Measurements from ENCODE around the gene C6orf136. TPM values are rescaled to one million over a fixed set of nuclear protein-coding genes. Genes with fewer than 3 reads are reported as not detected.

C6orf136 gene
- 15.5 TPM for total RNA-seq

DNA sequence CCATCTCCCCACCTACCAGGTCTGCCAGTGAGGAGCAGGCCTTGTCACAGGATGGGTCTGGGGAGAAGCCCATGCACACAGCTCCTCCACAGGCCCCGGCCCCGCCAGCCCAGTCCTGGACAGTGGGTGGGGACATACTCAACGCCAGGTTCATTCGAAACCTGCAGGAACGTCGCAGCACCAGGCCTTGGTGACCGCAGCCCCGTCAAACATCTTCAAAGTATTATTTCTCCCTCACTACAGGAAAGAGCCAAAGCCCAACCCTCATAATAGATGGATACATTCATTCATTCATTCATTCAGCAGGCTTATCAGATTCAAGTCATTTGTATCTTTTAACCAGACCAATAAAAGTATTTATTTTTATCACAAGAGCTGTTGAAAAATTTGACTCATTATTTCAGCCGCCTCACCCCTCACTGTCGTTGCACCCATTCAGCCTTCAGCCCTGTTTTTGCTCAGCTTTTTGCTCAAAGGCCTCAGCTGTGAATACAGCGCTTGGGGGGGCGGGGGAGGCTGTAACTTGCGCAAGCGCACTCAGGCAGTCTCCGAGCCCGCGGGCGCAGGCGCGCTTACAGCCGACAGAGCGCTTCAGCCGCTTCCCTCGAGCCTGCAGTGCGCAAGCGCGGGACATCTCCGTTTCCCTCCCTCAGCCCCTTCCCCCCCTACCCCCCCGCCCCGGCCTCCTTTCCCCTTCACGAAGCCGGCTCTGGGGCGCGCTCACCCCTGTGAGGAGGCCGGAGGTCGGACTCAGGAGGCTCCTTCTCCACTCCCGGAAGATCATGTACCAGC is at the start of gene C6orf136:
TSS of gene C6orf136 (plus strand) at position 684 of the 792 bp plus-strand sequence. CDS start at position 783, 99 bp downstream.
- peak; percentile 98 for DNase-seq

DNA sequence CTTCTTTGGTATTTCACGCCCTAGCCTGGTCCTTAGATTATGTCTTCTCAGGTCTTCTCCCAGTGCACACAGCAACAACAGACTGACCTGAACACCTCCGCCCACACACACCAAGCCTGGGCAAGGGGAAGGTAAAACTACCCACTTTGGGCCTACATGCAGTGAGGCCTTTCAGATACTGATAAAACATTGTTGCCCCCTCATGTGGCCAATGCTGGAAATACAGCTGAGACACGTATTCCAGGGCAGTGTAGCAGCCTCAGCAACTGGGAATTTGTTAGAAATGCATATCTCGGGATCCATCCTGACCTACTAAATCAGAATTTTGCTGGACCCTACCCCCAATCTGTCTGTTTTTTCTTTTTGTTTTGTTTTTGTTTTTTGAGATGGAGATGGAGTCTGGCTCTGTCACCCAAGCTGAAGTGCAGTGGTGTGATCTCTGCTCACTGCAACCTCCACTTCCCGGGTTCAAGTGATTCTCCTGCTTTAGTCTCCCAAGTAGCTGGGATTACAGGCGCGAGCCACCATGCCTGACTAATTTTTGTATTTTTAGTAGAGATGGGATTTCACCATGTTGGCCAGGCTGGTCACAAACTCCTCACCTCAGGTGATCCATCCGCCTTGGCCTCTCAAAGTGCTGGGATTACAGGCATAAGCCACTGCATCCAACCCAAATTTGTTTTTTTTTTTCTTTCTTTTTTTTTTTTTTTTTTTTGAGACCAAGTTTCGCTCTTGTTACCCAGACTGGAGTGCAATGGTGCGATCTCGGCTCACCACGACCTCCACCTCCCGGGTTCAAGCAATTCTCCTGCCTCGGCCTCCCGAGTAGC is 49.4 kb upstream of the C6orf136 start:
- DNase-seq = peak; percentile 83

GRCh38 chr6:30598912-30599624 is 47.9 kb upstream of the C6orf136 start:
- DNase-seq = no peak

- no peak for DNase-seq
These were observed 47.2 kb upstream of the C6orf136 start for GRCh38 chr6:30599625-30600324.

DNA sequence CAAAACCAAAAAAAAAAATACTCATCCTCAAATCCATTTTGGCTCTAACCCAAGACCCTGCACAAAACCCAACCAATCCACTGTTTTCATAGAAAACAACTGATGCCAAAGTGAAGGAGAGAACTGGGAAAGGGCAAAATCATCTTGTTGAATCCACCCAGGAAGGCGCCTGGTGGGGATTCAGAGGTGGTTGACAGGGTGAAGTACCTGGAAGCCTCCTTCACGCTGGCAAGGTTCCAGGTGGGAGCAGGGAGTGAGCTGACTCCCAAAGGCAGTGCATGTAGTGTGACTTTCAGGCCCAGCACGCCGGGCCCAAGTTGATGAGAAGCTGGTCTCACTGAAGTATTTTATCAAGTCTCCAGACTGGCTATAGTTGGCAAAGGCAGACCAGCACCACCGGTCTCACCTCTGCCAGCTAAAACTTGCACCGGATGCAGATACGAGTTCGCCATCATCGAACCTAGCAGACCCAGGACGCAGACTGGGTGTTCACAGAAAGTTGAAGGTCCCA is 46.4 kb upstream of the C6orf136 start:
- DNase-seq = no peak

DNA sequence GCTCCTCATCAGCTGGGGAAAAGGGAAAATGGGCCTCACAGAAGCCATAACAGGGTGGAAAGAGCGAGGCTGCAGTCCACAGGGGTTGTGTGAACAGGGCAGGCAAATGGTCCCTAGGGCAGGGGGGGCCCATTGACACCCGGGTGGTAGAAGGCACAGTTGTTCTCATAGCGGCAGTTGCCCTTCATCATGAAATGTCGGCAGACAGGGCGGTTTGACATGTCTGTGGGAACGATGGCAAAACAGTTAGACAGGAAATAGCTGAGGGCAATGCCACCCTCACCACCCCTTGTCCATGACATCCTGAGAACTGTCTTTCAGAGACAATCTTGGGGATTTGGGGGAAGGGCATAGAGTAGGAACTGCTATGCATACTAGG is 45.5 kb upstream of the C6orf136 start:
- DNase-seq = no peak

GRCh38 chr6:30601815-30602641 is 44.9 kb upstream of the C6orf136 start:
- no peak for DNase-seq

DNA sequence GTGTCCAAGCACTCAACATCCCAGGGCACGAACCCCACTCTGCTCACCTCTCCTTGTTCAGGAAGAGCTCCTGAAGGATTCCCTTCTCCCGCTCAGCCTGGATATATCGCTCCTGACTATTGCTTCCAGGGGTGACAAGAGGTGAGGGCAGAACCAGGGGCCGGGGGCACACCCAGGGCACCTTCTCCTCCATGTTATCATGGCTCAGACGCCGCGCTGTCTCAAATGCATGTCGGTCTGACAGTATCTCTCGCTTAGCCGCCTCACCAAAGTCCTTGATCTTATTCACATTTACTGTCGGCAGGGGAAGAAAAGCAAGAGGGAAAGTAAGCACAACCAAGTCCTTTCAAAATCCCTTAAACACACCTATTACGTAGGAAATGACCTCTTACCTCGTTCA is 43.0 kb upstream of the C6orf136 start:
- DNase-seq = no peak

DNA sequence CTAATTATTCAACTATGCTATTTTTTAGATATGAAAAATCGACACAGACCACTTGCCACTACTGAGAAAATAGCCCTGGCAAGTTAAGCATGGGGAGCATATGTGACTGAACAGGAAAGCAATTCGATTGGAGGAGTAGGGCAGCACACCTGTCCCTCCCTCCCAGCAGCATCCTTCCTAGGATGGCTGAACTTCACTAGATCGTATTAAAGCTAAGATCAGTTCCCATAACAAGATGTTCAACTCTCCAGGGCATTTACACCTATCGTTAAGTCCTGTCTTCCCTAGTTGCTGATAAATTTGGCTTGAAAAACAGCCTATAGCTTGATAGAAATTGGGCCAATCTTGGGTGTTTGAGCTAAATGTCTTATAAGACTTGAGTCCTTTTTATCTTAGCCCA is 36.9 kb upstream of the C6orf136 start:
- no peak for DNase-seq

DNA sequence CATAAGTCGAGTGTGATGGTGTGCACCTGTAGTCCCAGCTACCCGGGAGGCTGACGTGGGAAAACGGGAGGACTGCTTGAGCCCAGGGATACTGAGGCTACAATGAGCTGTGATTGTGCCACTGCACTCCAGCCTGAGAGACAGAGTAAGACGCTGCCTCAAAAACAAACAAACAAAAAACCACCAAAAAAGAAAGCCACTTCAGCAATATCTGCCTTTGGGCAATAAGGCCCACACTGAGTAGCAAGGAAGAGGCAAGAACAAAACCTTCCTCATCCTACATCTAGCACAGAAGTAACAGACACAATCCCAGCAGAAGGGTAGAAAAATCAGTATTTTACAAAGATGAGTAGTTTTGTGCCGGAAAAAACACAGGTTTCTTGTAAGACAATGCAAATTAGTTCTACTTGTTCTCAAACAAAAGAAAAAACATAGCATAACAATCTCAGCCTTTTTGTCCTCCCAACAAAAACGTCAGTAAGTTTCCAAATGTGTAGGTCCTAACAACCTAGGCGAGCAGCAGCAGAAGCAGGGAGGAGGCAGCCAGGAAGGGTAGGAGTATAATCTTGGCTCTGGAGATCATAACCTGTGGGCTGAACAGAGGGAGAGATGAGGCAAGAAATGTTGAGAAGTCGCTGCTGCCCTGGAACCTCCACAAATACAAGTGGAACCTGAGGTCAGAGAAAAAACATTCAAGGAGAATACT is 35.6 kb upstream of the C6orf136 start:
- no peak for DNase-seq

DNA sequence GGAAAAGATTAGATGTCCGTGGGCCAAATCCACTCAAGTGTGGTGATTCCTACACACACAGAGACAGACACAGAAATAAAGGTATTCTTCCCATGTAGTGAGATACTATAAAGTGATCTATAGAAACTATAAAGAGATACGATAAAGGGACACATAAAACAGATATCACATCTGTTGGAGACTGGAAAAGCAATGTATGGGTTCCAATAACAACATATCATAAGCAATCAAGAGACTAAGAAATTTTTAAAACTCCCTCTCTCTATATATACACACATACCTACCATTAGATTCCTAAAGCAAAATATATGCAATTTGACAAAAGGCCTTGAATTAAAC is 35.1 kb upstream of the C6orf136 start:
- no peak for DNase-seq

DNA sequence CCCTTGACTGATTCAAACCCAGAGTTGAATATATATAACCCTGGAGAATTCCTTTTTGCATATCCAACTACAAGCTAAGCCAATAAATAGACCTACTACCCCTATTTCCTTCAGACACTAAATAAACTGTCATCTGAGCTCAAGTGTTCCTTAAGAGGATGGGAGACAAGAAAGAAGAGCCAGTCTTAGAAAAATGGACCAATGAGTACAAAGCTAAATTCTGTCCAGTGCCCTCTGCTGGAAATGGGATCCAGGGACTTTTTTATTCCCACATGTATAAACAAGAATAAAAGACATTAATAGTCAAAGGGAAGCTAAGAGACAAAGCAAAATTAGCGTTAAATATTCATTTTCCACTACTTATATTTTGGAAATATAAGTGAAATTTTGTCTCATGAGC is 34.7 kb upstream of the C6orf136 start:
- no peak for DNase-seq

- DNase-seq = no peak
These were observed 34.2 kb upstream of the C6orf136 start for GRCh38 chr6:30612687-30613248.

DNA sequence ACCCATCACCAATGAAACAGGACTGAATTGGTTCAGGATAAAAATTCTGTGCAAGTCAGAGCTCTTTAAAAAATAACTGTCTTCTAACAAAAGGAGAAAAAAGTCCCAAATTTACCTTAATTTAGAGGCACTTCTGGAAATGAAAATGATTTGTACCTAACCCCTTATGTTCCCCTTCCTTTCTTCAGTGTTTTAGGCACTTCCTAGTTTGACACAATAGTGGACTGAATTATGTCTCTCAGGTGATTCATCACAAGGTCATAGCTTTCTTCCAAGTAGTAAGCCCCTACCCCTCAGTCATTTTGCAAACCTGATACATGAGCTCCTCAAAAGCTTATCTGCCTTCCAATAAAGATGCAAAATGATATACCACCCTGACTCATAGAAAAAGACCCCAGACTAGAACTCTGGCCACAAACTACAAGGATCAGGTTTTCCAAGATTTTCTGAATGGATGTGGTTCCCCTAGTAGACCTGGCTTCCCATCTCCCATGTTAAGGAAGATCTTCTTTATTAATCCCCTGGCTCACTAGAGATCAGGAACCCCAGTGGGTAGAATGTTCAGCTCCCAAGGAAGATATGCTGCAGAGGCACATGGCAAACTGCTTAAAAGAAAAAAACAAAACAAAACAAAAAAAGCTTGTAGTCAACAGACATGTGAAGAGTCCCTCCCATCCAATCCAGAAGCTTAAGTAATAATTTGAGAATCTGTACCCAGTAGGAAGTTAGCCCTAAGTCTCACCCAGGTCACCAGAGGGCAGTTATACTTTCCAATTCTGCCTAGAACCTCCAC is 33.5 kb upstream of the C6orf136 start:
- no peak for DNase-seq

DNA sequence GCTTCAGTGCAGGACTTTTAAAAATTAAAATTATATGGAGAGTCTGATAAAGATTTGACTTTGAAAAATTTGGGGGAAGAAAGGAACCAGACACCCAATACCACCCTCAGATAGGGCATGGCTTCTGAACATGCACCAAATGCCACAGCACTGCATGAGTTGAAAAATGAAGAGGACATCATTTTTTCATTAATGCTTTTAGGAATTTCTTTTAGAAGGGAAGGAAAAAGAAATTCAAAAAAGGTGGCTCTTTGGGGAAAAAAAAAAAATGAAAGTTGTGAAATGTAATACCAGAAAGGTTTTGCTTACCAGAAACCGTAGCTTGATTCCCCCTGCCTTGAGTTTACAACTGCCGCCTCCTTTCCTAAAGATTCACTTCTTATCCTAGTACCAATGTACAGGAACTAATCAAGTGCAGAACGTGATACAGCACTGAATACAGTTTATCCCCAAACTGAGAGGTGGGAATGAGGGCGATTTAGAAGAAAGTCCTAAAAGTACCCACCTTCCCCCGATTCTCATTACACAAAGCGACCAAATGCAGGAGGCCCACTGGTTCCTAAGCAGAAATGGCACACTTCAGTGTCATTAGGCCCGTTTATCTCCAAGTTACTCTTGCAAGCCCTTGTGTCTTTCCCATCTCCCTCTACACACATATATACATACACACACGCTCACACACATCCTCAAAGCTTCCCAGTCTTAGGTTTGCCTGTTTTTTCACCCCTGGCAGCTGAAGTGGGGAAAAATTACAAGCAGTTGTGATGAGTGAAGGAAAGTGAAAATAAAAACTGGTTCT is 32.7 kb upstream of the C6orf136 start:
- DNase-seq = peak; percentile 35

- peak; percentile 99 for DNase-seq
These were observed 32.1 kb upstream of the C6orf136 start for GRCh38 chr6:30614843-30615218.

- DNase-seq = peak; percentile 95
These were observed 31.5 kb upstream of the C6orf136 start for GRCh38 chr6:30615219-30615957.

All from tongue (tissue), 2 donors.